KMS-11 (cell line): ENCODE measurements around the gene FAM199X.

ENCODE experiments used
- H2AFZ ChIP-seq: fragments of 200-600 bp; sonication (generic); 2 replicates; pipeline ENCODE4 v1.6.1; 2016; ENCODE audit warnings: antibody characterized with exemption, mixed run types, low read depth
- H3K27ac ChIP-seq: fragments of 200-600 bp; sonication (generic); 2 replicates; pipeline ENCODE4 v1.6.1; 2016; ENCODE audit warnings: mild to moderate bottlenecking, mixed run types
- H3K27me3 ChIP-seq: fragments of 200-600 bp; sonication (generic); 2 replicates; pipeline ENCODE4 v1.6.1; 2017; ENCODE audit warnings: mild to moderate bottlenecking, low read depth, mixed run types, moderate library complexity; ENCODE audit not compliant: insufficient read depth
- H3K36me3 ChIP-seq: fragments of 200-600 bp; sonication (generic); 2 replicates; pipeline ENCODE4 v1.6.1; 2017; ENCODE audit warnings: mild to moderate bottlenecking, mixed run types; ENCODE audit not compliant: insufficient read depth
- H3K4me1 ChIP-seq: fragments of 200-600 bp; sonication (generic); 2 replicates; pipeline ENCODE4 v1.6.1; 2016; ENCODE audit warnings: mild to moderate bottlenecking, low read depth, mixed run types; ENCODE audit not compliant: poor library complexity, severe bottlenecking
- H3K4me2 ChIP-seq: fragments of 200-600 bp; sonication (generic); 2 replicates; pipeline ENCODE4 v1.7.0; 2016; ENCODE audit warnings: mild to moderate bottlenecking, mixed run types
- H3K4me3 ChIP-seq: fragments of 200-600 bp; sonication (generic); IDR thresholded peaks from 2 replicates; pipeline ENCODE4 v1.6.1; 2017; ENCODE audit warnings: low read depth, low read length, mixed read lengths; ENCODE audit not compliant: insufficient read depth
- H3K79me2 ChIP-seq: fragments of 200-600 bp; sonication (generic); 2 replicates; pipeline ENCODE4 v1.6.1; 2016; ENCODE audit warnings: low read depth, mixed run types; ENCODE audit not compliant: insufficient read depth
- H3K9ac ChIP-seq: fragments of 200-600 bp; sonication (generic); 2 replicates; pipeline ENCODE4 v1.6.1; 2016; ENCODE audit warnings: mild to moderate bottlenecking, mixed run types
- H4K20me1 ChIP-seq: fragments of 200-600 bp; sonication (generic); 2 replicates; pipeline ENCODE4 v1.6.1; 2016; ENCODE audit warnings: mild to moderate bottlenecking, mixed run types; ENCODE audit not compliant: insufficient read depth
- TF ChIP-seq, protein P1 (sequence below): fragments of 200-600 bp; sonication (generic); conservative IDR thresholded peaks from 2 replicates; pipeline ENCODE4 v1.6.1; 2017; ENCODE audit warnings: low read depth, mild to moderate bottlenecking, antibody characterized with exemption, low read length, moderate library complexity, mixed read lengths

Gene FAM199X

DNA sequence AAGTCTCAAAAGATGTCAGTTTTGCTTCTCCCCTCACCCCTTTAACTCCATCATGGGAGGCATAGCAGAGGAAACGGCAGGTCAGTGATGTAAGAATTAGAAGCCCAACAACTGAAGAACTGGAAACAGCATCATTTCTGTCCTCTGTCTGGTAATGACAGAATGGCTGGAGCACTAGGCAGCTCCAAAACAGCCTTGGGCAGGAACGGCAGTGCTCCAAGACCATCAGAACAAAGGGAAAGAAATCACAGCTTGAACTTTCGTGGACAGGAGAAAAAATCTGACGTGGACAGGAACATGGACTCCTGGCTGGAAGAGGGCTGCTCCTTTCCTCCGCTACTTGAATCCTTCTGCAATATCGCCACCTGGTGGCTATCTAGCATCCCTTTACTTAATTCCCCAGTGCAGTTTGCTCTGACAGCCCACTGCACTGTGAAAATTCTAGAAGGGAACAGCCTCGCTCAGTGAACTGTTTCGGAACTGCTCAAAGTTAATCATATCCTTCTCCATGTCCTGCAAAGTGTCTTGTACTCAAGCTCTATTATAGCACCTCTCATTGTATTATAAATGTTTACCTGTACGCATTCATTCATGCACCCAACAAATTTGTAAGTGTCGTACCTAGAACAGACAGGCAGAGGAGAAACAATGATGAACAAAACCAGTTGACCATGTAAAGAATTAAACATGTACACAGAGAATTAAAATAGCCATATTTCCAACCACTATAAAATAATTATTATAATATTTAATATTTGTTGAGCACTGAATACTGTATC lies 29.8 kb upstream of the FAM199X start:
- peaks cover 16% of the 10 kb centered on the region for H3K4me1 ChIP-seq
- no peak overlapping the region for H3K27ac ChIP-seq
- no peaks in the 10 kb centered on the region for H4K20me1 ChIP-seq
- H3K79me2 ChIP-seq = no peaks in the 10 kb centered on the region
- H3K27me3 ChIP-seq = no peaks in the 10 kb centered on the region
- peak overlapping the region; percentile 61; the same call in 1 of the 2 replicates for H3K4me2 ChIP-seq
- H2AFZ ChIP-seq = peak overlapping the region; percentile 54; the same call in 1 of the 2 replicates
- no peak overlapping the region for H3K9ac ChIP-seq
- TF ChIP-seq, protein P1, sequence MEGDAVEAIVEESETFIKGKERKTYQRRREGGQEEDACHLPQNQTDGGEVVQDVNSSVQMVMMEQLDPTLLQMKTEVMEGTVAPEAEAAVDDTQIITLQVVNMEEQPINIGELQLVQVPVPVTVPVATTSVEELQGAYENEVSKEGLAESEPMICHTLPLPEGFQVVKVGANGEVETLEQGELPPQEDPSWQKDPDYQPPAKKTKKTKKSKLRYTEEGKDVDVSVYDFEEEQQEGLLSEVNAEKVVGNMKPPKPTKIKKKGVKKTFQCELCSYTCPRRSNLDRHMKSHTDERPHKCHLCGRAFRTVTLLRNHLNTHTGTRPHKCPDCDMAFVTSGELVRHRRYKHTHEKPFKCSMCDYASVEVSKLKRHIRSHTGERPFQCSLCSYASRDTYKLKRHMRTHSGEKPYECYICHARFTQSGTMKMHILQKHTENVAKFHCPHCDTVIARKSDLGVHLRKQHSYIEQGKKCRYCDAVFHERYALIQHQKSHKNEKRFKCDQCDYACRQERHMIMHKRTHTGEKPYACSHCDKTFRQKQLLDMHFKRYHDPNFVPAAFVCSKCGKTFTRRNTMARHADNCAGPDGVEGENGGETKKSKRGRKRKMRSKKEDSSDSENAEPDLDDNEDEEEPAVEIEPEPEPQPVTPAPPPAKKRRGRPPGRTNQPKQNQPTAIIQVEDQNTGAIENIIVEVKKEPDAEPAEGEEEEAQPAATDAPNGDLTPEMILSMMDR = peak; percentile 74
- H3K36me3 ChIP-seq = no peaks in the 10 kb centered on the region
- H3K4me3 ChIP-seq = no peak overlapping the region

DNA sequence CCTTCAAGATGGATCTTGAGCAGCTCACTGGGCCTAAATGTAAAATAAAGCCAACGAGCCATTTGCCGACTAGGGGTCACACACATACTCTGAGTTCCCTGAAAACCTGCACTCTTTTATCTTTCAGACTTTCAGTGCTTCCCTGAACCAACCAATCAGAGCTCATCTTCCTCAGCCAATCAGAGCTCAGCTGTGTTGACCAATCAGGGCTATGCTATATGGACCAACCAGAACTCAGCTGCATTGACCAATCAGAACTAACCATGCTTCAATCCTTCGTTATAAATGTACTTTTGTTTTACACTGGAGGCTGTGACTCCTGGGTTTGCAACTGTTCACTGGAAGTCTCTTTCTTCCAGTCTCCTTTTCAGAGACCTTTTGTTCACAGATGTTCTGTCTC lies 28.8 kb upstream of the FAM199X start:
- Histone ChIP-seq H3K36me3 (no peaks in the 10 kb centered on the region), H3K9ac (no peak overlapping the region), H3K79me2 (no peaks in the 10 kb centered on the region), H3K4me1 (peaks cover 17% of the 10 kb centered on the region), H3K4me3 (no peak overlapping the region), H3K27me3 (no peaks in the 10 kb centered on the region), H4K20me1 (no peaks in the 10 kb centered on the region), H2AFZ (no peak overlapping the region), H3K4me2 (no peak overlapping the region), H3K27ac (no peak overlapping the region)
- TF ChIP-seq, protein P1 = no peak

DNA sequence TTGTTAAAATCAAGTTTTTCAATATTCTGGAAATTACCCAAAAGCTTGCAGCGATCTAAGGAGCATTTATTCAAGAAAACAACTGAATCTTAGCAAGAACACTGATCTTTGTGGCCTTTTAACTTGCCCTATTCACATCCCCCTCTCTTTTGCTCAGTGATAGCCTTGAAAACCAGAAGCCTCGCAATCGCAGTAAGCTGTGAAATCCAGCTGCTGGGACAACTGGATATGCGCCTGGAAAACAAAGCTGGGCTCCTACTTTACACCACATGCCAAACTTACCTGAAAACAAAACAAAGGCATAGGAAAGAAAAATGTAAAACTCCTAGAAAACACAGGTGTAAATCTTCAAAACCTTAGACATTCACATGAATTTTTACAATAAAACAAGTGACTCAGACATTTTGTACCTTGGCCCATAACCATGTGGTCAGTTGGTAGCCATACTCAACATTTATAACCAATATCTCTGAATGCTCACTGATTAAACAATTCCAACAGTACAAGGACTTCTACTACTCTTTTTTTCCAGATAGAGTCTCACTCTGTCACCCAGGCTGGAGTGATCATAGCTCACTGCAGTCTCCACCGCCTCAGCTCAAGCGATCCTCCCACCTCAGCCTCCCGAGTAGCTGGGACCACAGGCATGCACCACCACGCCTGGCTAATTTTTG lies 25.0 kb upstream of the FAM199X start:
- Histone ChIP-seq H3K4me3 (no peak overlapping the region), H4K20me1 (no peaks in the 10 kb centered on the region), H3K27ac (peak overlapping the region; percentile 32; the same call in 1 of the 2 replicates), H3K27me3 (no peaks in the 10 kb centered on the region), H3K4me2 (peak overlapping the region; percentile 45; the same call in 1 of the 2 replicates), H2AFZ (0 out of 2 replicates have a peak overlapping the region, but pooled peaks have one; percentile 18), H3K4me1 (peaks cover 14% of the 10 kb centered on the region), H3K9ac (peak overlapping the region; percentile 10; the same call in 1 of the 2 replicates), H3K36me3 (no peaks in the 10 kb centered on the region), H3K79me2 (no peaks in the 10 kb centered on the region)
- TF ChIP-seq, protein P1 = no peak

DNA sequence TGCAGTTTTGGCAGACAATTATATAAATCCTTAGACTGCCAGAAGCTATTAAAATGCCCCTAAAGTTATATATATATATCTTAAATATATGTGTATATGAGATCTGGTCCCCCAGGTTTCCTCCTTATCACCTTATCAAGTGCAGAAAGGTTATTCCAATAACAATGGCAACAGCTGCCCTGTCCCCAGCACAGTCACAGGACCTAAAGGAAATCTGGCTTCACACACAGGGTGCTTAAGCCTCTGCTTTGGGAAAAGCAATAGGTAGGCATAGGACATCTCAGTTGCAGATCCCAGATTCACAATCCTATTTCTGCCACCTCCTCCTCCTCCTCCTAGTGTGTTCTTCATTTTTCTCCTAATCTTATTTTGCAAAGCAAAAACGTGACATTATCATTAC lies 15.2 kb upstream of the FAM199X start:
- no peak overlapping the region for H3K27ac ChIP-seq
- no peak overlapping the region for H3K4me2 ChIP-seq
- no peak overlapping the region for H2AFZ ChIP-seq
- peaks cover 4% of the 10 kb centered on the region for H3K4me1 ChIP-seq
- no peaks in the 10 kb centered on the region for H3K36me3 ChIP-seq
- no peaks in the 10 kb centered on the region for H3K79me2 ChIP-seq
- no peaks in the 10 kb centered on the region for H4K20me1 ChIP-seq
- H3K4me3 ChIP-seq = no peak overlapping the region
- H3K27me3 ChIP-seq = no peaks in the 10 kb centered on the region
- no peak overlapping the region for H3K9ac ChIP-seq
- TF ChIP-seq, protein P1 = no peak
